Central memory CD8-positive, alpha-beta T cell (primary cell): ENCODE measurements around the gene KANK3.
"Not testable (repeated sequence)": the region's sequence is repeated elsewhere in the genome, so short reads cannot be mapped to it uniquely, and the experiment has no call there.

Experiments used
- ATAC-seq: fragments of 150-1000 bp; cut with Tn5 transposase; replicated peaks from 2 replicates; pipeline ENCODE4 v1.10.0; 2022; ENCODE audit warnings: mild to moderate bottlenecking, moderate FRiP score, moderate number of reproducible peaks; ENCODE audit not compliant: poor library complexity, severe bottlenecking; ENCODE audit errors: extremely low read depth
- DNase-seq, 2 donors: peaks; one replicate each; pipeline ENCODE4 v3.0.0; 2021; ENCODE audit warnings: low spot score in 2 of 2
- H3K27ac Mint-ChIP-seq: one replicate; pipeline ENCODE4 v1.8.0; 2022; ENCODE audit warnings: low read depth, mild to moderate bottlenecking, moderate library complexity, mixed read lengths
- H3K27me3 Mint-ChIP-seq: one replicate; pipeline ENCODE4 v1.8.0; 2022; ENCODE audit warnings: mixed read lengths
- H3K36me3 Mint-ChIP-seq: one replicate; pipeline ENCODE4 v1.8.0; 2022; ENCODE audit warnings: mild to moderate bottlenecking, moderate library complexity, mixed read lengths; ENCODE audit not compliant: insufficient read depth
- H3K4me1 Mint-ChIP-seq: one replicate; pipeline ENCODE4 v1.8.0; 2022; ENCODE audit warnings: mixed read lengths
- H3K4me3 Mint-ChIP-seq: one replicate; pipeline ENCODE4 v1.8.0; 2022; ENCODE audit warnings: mild to moderate bottlenecking, moderate library complexity, mixed read lengths
- H3K9me3 Mint-ChIP-seq: one replicate; pipeline ENCODE4 v1.8.0; 2022; ENCODE audit warnings: mixed read lengths

KANK3 gene

DNA sequence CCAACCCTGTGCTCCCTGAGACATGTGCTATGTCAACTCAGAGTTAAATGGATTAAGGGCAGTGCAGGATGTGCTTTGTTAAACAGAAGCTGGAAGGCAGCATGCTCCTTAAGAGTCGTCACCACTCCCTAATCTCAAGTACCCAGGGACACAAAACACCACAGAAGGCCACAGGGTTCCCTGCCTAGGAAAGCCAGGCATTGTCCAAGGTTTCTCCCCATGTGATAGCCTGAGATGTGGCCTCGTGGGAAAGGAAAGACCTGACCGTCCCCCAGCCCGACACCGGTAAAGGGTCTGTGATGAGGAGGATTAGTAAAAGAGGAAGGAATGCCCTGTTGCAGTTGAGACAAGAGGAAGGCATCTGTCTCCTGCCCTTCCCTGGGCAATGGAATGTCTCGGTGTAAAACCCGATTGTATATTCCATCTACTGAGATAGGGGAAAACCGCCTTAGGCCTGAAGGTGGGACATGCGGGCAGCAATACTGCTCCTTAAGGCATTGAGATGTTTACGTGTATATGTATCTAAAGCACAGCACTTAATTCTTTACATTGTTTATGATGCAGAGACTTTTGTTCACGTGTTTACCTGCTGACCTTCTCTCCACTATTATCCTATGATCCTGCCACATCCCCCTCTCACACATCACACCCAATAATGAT lies 28.0 kb downstream of the KANK3 start:
- H3K27me3 Mint-ChIP-seq, H3K4me3 Mint-ChIP-seq, H3K4me1 Mint-ChIP-seq, ATAC-seq, DNase-seq, H3K9me3 Mint-ChIP-seq: not testable (repeated sequence)
- peak overlapping the region; percentile 61 for H3K27ac Mint-ChIP-seq
- H3K36me3 Mint-ChIP-seq: peaks cover 27% of the 10 kb centered on the region

DNA sequence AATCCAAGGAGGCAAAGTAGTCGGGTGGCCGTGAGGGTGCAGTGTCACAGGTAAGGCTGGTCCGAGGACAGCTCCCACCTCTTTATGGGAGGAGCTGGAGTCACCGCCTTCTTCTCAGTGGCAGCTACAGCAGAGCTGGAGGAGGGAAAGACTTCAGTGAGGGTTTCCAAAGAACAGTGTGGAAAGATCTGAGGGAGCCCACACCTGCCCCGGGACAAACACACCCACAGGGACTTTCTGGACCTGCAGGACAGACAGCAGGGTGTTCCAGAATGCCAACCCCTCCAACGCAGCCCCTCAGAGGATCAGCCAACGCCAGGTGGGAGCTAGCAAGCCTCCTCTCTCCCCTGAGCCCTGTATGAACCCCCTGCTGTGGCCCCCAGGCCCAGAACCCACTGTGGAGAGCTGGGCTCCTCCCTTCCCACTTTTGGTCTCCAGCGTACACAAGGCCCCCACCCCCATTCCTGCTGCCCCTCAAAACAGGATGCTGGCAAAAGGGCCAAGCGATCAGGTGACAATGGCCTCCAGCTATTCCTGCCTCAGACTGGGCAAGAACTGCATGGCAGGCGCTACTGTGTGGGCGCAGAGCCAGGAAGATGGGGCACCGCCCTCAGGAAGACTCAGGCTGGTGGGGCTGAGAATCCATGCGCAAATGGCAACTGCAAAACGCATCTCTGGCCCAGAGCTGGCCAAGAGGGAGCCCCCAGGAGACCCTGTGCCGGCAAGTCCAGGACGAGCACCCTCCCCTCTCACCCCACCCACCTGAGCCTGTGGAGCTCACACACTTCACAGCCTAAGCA lies 31.4 kb downstream of the KANK3 start:
- no peak overlapping the region for H3K4me3 Mint-ChIP-seq
- no peaks in the 10 kb centered on the region for H3K9me3 Mint-ChIP-seq
- no peak overlapping the region for H3K27ac Mint-ChIP-seq
- peaks cover 33% of the 10 kb centered on the region for H3K36me3 Mint-ChIP-seq
- ATAC-seq: no peak
- H3K4me1 Mint-ChIP-seq: peaks cover 21% of the 10 kb centered on the region
- no peak for DNase-seq
- H3K27me3 Mint-ChIP-seq: no peaks in the 10 kb centered on the region

DNA sequence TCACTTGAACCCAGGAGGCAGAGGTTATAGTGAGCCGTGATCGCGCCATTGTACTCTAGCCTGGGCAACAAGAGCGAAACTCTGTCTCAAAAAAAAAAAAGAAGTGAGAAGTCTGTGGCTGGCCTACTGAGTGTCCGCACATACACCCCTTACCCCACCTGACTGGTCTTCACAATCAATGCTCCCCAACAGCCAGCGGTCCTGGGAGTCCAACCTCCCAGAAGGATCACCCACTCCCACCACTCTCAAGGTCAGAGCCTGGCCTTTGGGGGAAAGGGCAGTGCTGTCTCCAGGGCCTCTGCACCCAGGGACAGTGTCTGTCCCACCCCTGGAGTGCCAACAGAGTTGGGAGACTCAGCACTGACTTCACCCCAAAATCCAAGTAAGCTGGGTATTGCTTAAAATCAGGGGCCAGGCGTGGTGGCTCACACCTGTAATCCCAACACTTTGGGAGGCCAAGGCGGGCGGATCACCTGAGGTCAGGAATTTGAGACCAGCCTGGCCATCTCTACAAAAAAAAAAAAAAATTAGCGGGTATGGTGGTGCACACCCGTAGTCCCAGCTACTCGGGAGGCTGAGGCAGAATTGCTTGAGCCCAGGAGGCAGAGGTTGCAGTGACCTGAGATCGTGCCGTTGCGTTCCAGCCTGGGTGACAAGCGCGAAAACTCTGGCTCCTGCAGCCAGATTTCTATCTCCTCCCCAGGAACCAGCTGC lies 32.6 kb downstream of the KANK3 start:
- H3K4me1 Mint-ChIP-seq: peaks cover 31% of the 10 kb centered on the region
- H3K36me3 Mint-ChIP-seq: peaks cover 28% of the 10 kb centered on the region
- no peaks in the 10 kb centered on the region for H3K27me3 Mint-ChIP-seq
- no peak for DNase-seq
- H3K9me3 Mint-ChIP-seq: no peaks in the 10 kb centered on the region
- no peak overlapping the region for H3K4me3 Mint-ChIP-seq
- no peak for ATAC-seq
- H3K27ac Mint-ChIP-seq: no peak overlapping the region

DNA sequence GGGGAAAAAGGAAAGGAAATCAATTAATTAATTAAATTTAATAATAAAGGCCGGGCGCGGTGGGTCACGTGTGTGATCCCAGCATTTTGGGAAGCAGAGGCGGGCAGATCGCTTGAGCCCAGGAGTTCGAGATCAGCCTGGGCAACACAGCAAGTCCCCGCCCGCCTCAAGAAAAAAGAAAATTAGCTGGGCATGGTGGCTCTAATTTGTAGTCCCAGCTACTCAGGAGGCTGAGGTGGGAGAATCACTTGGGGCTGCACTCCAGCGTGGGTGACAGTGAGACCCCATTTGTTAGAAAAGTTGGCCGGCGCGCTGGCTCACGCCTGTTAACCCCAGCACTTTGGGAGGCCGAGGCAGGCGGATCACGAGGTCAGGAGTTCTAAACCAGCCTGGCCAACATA lies 34.2 kb downstream of the KANK3 start:
- Mint-ChIP-seq H3K27me3 (no peaks in the 10 kb centered on the region), H3K27ac (peak overlapping the region; percentile 93), H3K4me1 (peaks cover 31% of the 10 kb centered on the region), H3K4me3 (peak overlapping the region; percentile 91), H3K36me3 (peaks cover 20% of the 10 kb centered on the region), H3K9me3 (no peaks in the 10 kb centered on the region)
- DNase-seq: peak in 1 of 2 donors; percentile 6
- ATAC-seq: no peak

DNA sequence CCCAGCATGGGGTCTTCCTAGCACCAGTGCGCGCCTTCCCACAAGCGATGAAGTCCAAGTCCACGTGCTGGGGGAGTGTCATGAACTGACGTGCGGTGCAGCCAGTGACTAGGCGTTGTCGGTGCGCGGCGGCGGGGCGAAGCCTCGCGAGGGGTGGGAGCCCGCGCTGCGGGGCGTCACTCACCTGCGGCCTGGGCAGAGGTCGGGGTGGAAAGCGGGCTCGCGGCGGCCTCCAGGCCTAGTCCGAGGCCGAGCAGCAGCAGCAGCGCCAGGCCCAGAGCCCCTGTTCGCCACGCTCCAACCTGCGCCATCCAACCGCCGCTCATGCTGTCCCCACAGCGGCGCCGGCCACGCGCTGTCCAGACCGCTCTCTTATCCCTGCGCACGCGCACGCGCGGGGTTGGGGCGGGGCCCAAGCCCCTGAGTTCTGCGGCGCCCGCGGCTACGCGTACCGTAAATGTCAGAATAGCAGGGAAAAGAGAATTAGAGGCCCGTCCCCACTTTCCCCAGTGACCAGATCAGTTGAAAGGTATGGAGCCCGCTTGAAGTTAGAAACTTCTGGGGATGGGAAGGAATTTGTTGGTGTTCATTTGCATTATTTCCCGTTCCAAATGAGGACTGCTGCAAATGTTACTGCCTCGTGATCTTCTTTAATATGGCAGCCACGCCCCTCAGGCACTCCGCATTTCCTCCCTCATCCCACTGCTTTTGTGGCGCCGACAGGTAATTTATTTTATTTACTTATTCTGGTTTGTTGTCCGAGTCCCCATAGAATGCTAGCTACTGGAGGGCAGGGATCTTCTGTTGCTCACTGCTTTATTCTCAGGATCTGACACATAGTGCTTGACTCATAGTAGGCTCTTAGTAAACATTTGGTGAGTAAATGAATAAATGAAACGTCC lies 34.8 kb downstream of the KANK3 start, which contains the start of gene CD320:
TSS of gene CD320 (minus strand) at position 394 of the 902 bp plus-strand sequence. CDS start at position 326, 68 bp downstream.
- Mint-ChIP-seq H3K9me3 (no peaks in the 10 kb centered on the region), H3K36me3 (peaks cover 15% of the 10 kb centered on the region), H3K4me3 (peak within 1 kb of the TSS; percentile 91), H3K27me3 (no peaks in the 10 kb centered on the region), H3K4me1 (peaks cover 31% of the 10 kb centered on the region), H3K27ac (peak within 1 kb of the TSS; percentile 93)
- DNase-seq: peak; percentile 64 to 79
- peak; percentile 95 for ATAC-seq

DNA sequence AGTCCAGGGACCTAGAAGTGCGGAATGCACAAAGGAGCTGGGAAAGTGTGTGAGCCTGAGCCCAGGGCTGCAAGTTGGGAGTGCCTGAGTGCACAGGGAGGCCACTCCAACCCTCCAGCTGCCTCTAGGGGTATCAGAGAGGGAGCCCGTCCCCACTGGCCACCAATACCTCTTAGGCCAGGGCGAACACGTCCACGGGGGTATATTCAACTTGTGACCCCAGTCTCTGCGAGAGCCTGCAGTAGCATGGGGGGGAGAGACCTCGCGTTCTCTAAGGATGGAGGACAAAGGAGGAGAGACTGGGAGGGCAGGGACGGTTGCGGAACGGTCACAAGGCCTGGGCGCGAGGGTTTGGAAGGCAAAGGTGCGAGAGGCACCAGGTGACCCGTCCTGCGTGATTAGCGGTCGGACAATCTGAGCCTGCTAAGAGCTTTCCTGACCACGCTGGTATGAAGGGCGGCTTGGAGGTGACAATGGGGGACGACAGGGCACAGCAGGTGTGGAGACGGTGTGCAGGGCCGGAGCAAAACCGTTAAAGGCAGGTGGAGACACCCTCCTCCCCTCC lies 35.6 kb downstream of the KANK3 start:
- Mint-ChIP-seq H3K27ac (peak overlapping the region; percentile 93), H3K4me1 (peaks cover 31% of the 10 kb centered on the region), H3K27me3 (no peaks in the 10 kb centered on the region), H3K4me3 (peak overlapping the region; percentile 91), H3K36me3 (peaks cover 15% of the 10 kb centered on the region), H3K9me3 (no peaks in the 10 kb centered on the region)
- no peak for ATAC-seq
- no peak for DNase-seq

DNA sequence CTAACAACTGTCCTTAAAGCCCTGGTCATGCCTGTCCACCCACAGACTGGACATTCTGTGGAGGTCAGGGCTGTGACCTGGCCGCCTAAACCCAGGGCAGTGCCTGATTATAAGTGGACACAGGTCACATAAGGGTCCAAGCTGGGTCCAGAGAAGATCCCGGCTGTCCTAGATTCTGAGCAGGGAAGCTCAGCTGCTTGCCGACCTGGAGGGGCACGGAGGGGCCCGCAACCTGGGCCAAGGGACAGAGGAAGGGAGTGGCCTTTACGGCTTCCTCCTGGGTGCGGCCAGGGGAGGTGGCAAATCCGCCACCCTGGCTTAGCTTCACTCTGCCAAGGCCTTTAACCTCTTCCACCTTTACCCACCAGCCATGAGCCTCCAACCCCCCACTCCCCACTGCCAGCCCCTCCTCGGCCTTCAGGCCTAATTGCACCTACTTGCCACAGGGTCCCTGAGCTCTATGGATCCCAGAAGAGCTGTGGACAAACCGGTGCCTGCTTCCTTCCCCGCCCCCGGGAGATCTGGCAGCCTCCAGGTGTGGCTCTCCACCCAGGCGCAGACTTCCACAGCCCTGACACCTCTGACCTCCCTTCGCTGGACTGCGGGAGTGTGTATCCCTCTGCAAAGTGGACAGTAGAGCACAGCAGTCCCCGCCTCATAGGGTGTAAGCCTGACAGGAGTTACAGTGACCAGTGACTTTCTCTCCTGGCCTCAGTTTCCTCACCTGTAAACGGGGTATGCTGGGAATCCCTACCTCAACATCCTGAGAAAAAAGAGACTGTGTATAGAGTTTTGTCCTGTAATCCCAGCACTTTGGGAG lies 36.6 kb downstream of the KANK3 start:
- Mint-ChIP-seq H3K9me3 (no peaks in the 10 kb centered on the region), H3K27ac (peak overlapping the region; percentile 93), H3K36me3 (peaks cover 15% of the 10 kb centered on the region), H3K27me3 (no peaks in the 10 kb centered on the region), H3K4me3 (peak overlapping the region; percentile 91), H3K4me1 (peaks cover 31% of the 10 kb centered on the region)
- DNase-seq (no peak), ATAC-seq (no peak)

DNA sequence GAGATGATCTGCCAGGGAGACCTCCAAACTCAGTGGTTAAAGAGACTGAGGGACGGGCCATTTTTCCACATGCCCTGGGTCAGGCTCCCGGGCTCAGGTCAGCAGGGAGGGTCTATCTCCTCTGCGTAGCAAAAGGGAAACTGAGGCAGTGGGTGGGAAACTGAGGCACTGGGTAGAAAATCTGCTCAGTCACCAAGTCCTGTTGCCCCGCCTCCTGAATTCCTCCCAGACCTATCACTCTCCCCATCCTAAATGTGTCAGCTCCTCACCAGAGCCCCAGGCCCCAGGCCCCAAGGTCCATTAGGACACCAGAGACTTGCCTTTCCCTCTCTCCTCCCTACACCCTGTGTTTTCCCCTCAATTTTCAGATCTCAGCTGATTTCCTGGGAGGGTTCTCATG lies 37.3 kb downstream of the KANK3 start:
- Mint-ChIP-seq H3K27ac (peak overlapping the region; percentile 93), H3K4me3 (peak overlapping the region; percentile 91), H3K4me1 (peaks cover 31% of the 10 kb centered on the region), H3K27me3 (no peaks in the 10 kb centered on the region), H3K36me3 (peaks cover 12% of the 10 kb centered on the region), H3K9me3 (no peaks in the 10 kb centered on the region)
- ATAC-seq: no peak
- no peak for DNase-seq

DNA sequence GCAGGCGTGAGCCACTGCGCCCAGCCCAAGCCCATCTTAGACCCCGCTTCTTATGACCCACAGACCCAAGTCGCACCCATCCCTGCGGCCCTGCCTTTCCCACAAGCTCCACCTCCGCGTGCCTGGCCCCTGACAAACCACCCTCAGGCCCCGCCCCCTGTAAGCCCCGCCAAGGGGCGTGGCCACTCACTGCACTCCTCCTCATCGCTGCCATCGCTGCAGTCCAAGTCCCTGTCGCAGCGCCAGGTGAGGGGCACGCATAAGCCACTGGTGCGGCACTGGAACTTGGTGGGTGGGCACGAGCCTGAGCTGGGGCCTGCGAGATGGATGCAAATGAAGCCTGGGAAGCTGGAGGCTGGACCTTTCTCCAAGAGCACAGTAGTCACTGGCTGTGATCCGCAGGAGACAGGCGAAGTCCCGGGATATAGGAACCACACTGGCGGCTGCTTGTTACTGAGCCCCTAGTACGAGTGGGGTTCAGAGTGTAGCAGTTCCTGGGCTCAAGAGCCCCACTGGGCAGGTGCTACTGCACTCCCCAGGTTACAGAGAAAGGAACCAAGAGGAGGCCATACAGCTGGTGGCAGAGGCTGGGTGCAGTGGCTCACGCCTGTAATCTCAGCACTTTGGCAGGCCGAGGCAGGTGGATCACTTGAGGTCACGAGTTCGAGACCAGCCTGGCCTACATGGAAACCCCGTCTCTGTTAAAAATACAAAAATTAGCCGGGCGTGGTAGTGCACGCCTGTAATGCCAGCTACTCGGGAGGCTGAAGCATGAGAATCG lies 38.0 kb downstream of the KANK3 start:
- no peaks in the 10 kb centered on the region for H3K9me3 Mint-ChIP-seq
- no peaks in the 10 kb centered on the region for H3K27me3 Mint-ChIP-seq
- H3K4me3 Mint-ChIP-seq: no peak overlapping the region
- ATAC-seq (no peak), DNase-seq (no peak)
- H3K4me1 Mint-ChIP-seq: peaks cover 31% of the 10 kb centered on the region
- peaks cover 11% of the 10 kb centered on the region for H3K36me3 Mint-ChIP-seq
- peak overlapping the region; percentile 68 for H3K27ac Mint-ChIP-seq

DNA sequence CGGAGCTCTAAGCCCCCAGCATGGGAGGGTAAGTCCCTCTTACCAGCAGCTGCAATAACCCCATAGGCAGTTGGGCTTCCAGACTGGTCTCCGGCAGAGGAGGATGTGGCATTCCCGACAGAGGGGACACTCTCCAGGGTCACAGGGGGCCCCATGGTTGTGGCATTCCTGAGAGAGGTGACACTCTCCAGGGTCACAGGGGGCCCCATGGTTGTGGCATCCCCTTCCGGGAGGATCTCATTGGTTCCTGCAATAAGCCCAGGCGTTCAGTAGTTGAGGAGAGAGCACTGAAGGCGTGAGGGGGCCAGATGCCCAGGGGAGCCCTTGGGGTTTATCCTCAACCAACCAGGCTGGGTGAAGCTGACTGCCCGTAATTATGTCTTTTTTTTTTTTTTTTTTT lies 40.3 kb downstream of the KANK3 start:
- Mint-ChIP-seq H3K36me3 (peaks cover 10% of the 10 kb centered on the region), H3K27me3 (no peaks in the 10 kb centered on the region), H3K27ac (no peak overlapping the region), H3K9me3 (no peaks in the 10 kb centered on the region), H3K4me1 (peaks cover 21% of the 10 kb centered on the region), H3K4me3 (no peak overlapping the region)
- ATAC-seq (no peak), DNase-seq (no peak)

DNA sequence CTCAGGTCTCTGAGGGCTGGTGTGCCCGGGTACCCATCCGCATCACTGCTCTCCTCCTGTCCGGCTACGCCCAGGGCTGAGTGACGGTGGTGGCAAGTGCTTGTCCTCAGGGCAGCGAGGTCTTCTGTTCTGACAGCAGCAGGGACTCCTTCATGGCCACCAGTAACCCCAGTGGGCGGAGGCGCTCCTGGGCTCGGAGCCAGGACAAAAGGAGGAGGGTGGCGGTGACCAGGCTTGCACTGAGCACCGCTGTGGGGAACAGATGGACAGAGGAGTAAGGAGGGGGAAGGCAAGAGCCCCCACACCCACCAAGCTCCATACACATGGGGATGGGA lies 40.7 kb downstream of the KANK3 start:
- Mint-ChIP-seq H3K4me3 (no peak overlapping the region), H3K4me1 (peaks cover 16% of the 10 kb centered on the region), H3K36me3 (peaks cover 7% of the 10 kb centered on the region), H3K9me3 (no peaks in the 10 kb centered on the region), H3K27ac (no peak overlapping the region), H3K27me3 (no peaks in the 10 kb centered on the region)
- ATAC-seq (no peak), DNase-seq (no peak)
